Activated T-helper 17 cell treated with anti-CD3 and anti-CD28 coated beads, Interleukin-2, amount 50 U/mL, for 72 hours (primary cell): ENCODE results near the gene CCDC71. TPM values are rescaled to one million over a fixed set of nuclear protein-coding genes. Genes with fewer than 3 reads are reported as not detected.

Experiments used
- ATAC-seq: fragments of 150-1000 bp; cut with Tn5 transposase; replicated peaks from 2 replicates; pipeline ENCODE4 v1.10.0; 2021; ENCODE audit warnings: mild to moderate bottlenecking, moderate library complexity
- H3K27ac Mint-ChIP-seq: one replicate; pipeline ENCODE4 v1.8.0; 2022; ENCODE audit warnings: mixed read lengths
- H3K27me3 Mint-ChIP-seq: one replicate; pipeline ENCODE4 v1.8.0; 2022; ENCODE audit warnings: mixed read lengths
- H3K36me3 Mint-ChIP-seq: one replicate; pipeline ENCODE4 v1.8.0; 2022; ENCODE audit warnings: low read depth, mild to moderate bottlenecking, mixed read lengths
- H3K4me1 Mint-ChIP-seq: one replicate; pipeline ENCODE4 v1.8.0; 2022; ENCODE audit warnings: mixed read lengths
- H3K4me3 Mint-ChIP-seq: one replicate; pipeline ENCODE4 v1.8.0; 2022; ENCODE audit warnings: mild to moderate bottlenecking, mixed read lengths
- H3K9me3 Mint-ChIP-seq: one replicate; pipeline ENCODE4 v1.8.0; 2022; ENCODE audit warnings: mixed read lengths
- total RNA-seq, 2 donors: library from RNA; stranded (reverse); gene quantifications; one replicate each; pipeline ENCODE4 v1.2.3, GENCODE V29; 2022

Gene CCDC71
- total RNA-seq, 2 donors from 2014 or later, result 15.6 to 17.0 TPM

- no peak for ATAC-seq
- H3K36me3 Mint-ChIP-seq, result peaks cover 33% of the 10 kb centered on the region
- H3K27me3 Mint-ChIP-seq, result no peaks in the 10 kb centered on the region
- H3K4me1 Mint-ChIP-seq, result peaks cover 14% of the 10 kb centered on the region
- no peak overlapping the region for H3K27ac Mint-ChIP-seq
- H3K9me3 Mint-ChIP-seq, result no peaks in the 10 kb centered on the region
- no peak overlapping the region for H3K4me3 Mint-ChIP-seq
Measured at GRCh38 chr3:49161197-49161596, 4.9 kb downstream of the CCDC71 start.

GRCh38 chr3:49158792-49159191 is 7.3 kb downstream of the CCDC71 start:
- H3K36me3 Mint-ChIP-seq, result peaks cover 12% of the 10 kb centered on the region
- H3K4me1 Mint-ChIP-seq, result peaks cover under 1% of the 10 kb centered on the region
- H3K9me3 Mint-ChIP-seq, result no peaks in the 10 kb centered on the region
- no peak overlapping the region for H3K4me3 Mint-ChIP-seq
- H3K27ac Mint-ChIP-seq, result no peak overlapping the region
- no peaks in the 10 kb centered on the region for H3K27me3 Mint-ChIP-seq
- no peak for ATAC-seq

- Mint-ChIP-seq H3K4me3 (no peak overlapping the region), H3K27ac (no peak overlapping the region), H3K27me3 (no peaks in the 10 kb centered on the region), H3K9me3 (no peaks in the 10 kb centered on the region), H3K36me3 (peaks cover 7% of the 10 kb centered on the region), H3K4me1 (no peaks in the 10 kb centered on the region)
- peak; percentile 75 for ATAC-seq
Measured at GRCh38 chr3:49158103-49158709, 7.9 kb downstream of the CCDC71 start.

GRCh38 chr3:49157289-49157688 is 8.8 kb downstream of the CCDC71 start:
- no peak for ATAC-seq
- Mint-ChIP-seq H3K27ac (no peak overlapping the region), H3K9me3 (no peaks in the 10 kb centered on the region)

GRCh38 chr3:49153349-49153912 is 12.7 kb downstream of the CCDC71 start:
- Mint-ChIP-seq H3K27me3 (no peaks in the 10 kb centered on the region), H3K27ac (no peak overlapping the region), H3K4me3 (no peak overlapping the region), H3K4me1 (no peaks in the 10 kb centered on the region), H3K36me3 (no peaks in the 10 kb centered on the region), H3K9me3 (no peaks in the 10 kb centered on the region)
- no peak for ATAC-seq

More at GRCh38 chr3:49157289-49157688, 8.8 kb downstream of the CCDC71 start:
- H3K4me3 Mint-ChIP-seq, result no peak overlapping the region
- H3K4me1 Mint-ChIP-seq, result no peaks in the 10 kb centered on the region
- no peaks in the 10 kb centered on the region for H3K27me3 Mint-ChIP-seq
- no peaks in the 10 kb centered on the region for H3K36me3 Mint-ChIP-seq

GRCh38 chr3:49151610-49152009 is 14.5 kb downstream of the CCDC71 start:
- H3K27me3 Mint-ChIP-seq, result no peaks in the 10 kb centered on the region
- H3K9me3 Mint-ChIP-seq, result no peaks in the 10 kb centered on the region
- H3K4me1 Mint-ChIP-seq, result no peaks in the 10 kb centered on the region
- no peak overlapping the region for H3K27ac Mint-ChIP-seq
- H3K4me3 Mint-ChIP-seq, result no peak overlapping the region
- no peak for ATAC-seq
- no peaks in the 10 kb centered on the region for H3K36me3 Mint-ChIP-seq

GRCh38 chr3:49148159-49148558 is 18.0 kb downstream of the CCDC71 start:
- no peaks in the 10 kb centered on the region for H3K9me3 Mint-ChIP-seq
- H3K27ac Mint-ChIP-seq, result no peak overlapping the region
- H3K4me3 Mint-ChIP-seq, result no peak overlapping the region
- H3K36me3 Mint-ChIP-seq, result no peaks in the 10 kb centered on the region
- no peaks in the 10 kb centered on the region for H3K4me1 Mint-ChIP-seq
- no peaks in the 10 kb centered on the region for H3K27me3 Mint-ChIP-seq
- ATAC-seq, result no peak

GRCh38 chr3:49140080-49140479 is 26.1 kb downstream of the CCDC71 start:
- H3K27me3 Mint-ChIP-seq, result peaks cover 7% of the 10 kb centered on the region
- no peak overlapping the region for H3K27ac Mint-ChIP-seq
- no peaks in the 10 kb centered on the region for H3K36me3 Mint-ChIP-seq
- H3K9me3 Mint-ChIP-seq, result no peaks in the 10 kb centered on the region
- ATAC-seq, result no peak
- no peak overlapping the region for H3K4me3 Mint-ChIP-seq
- no peaks in the 10 kb centered on the region for H3K4me1 Mint-ChIP-seq

- no peak for ATAC-seq
- peaks cover 15% of the 10 kb centered on the region for H3K27me3 Mint-ChIP-seq
- no peaks in the 10 kb centered on the region for H3K36me3 Mint-ChIP-seq
- H3K27ac Mint-ChIP-seq, result no peak overlapping the region
- H3K4me3 Mint-ChIP-seq, result no peak overlapping the region
- H3K9me3 Mint-ChIP-seq, result no peaks in the 10 kb centered on the region
- no peaks in the 10 kb centered on the region for H3K4me1 Mint-ChIP-seq
Measured at GRCh38 chr3:49135499-49135898, 30.6 kb downstream of the CCDC71 start.

GRCh38 chr3:49134471-49135265 is 31.5 kb downstream of the CCDC71 start:
- Mint-ChIP-seq H3K9me3 (no peaks in the 10 kb centered on the region), H3K36me3 (no peaks in the 10 kb centered on the region), H3K4me3 (no peak overlapping the region), H3K4me1 (no peaks in the 10 kb centered on the region), H3K27ac (no peak overlapping the region), H3K27me3 (peaks cover 15% of the 10 kb centered on the region)
- no peak for ATAC-seq

- no peak overlapping the region for H3K27ac Mint-ChIP-seq
- H3K36me3 Mint-ChIP-seq, result no peaks in the 10 kb centered on the region
- no peak overlapping the region for H3K4me3 Mint-ChIP-seq
- H3K9me3 Mint-ChIP-seq, result no peaks in the 10 kb centered on the region
- H3K27me3 Mint-ChIP-seq, result peaks cover 15% of the 10 kb centered on the region
- H3K4me1 Mint-ChIP-seq, result no peaks in the 10 kb centered on the region
- no peak for ATAC-seq
Measured at GRCh38 chr3:49133226-49133951, 32.7 kb downstream of the CCDC71 start.

GRCh38 chr3:49132437-49133225 is 33.5 kb downstream of the CCDC71 start, which contains the start of gene LAMB2:
Gene LAMB2, minus strand, starts transcription at chr3:49133050. Its CDS starts 183 bp downstream, at chr3:49132867.
- Mint-ChIP-seq H3K27me3 (peaks cover 14% of the 10 kb centered on the region), H3K9me3 (no peaks in the 10 kb centered on the region), H3K36me3 (no peaks in the 10 kb centered on the region), H3K4me1 (no peaks in the 10 kb centered on the region), H3K4me3 (no peak within 1 kb of the TSS), H3K27ac (no peak within 1 kb of the TSS)
- ATAC-seq, result no peak

- Mint-ChIP-seq H3K36me3 (no peaks in the 10 kb centered on the region), H3K9me3 (no peaks in the 10 kb centered on the region), H3K27me3 (peaks cover 11% of the 10 kb centered on the region), H3K27ac (no peak overlapping the region), H3K4me1 (no peaks in the 10 kb centered on the region), H3K4me3 (no peak overlapping the region)
- ATAC-seq, result no peak
Measured at GRCh38 chr3:49132073-49132436, 34.1 kb downstream of the CCDC71 start.

- no peak for ATAC-seq
- Mint-ChIP-seq H3K4me3 (no peak overlapping the region), H3K4me1 (no peaks in the 10 kb centered on the region), H3K27me3 (peaks cover 11% of the 10 kb centered on the region), H3K27ac (no peak overlapping the region), H3K9me3 (no peaks in the 10 kb centered on the region), H3K36me3 (no peaks in the 10 kb centered on the region)
Measured at GRCh38 chr3:49131576-49131975, 34.6 kb downstream of the CCDC71 start.
